ENCODE data around the gene NFKBIB.
A peak's percentile ranks its signal among the peaks of the same experiment; 100 is the strongest.
"Not testable (repeated sequence)": the region's sequence is repeated elsewhere in the genome, so short reads cannot be mapped to it uniquely, and the experiment has no call there.

NFKBIB gene

GRCh38 chr19:38931521-38931793, 31.7 kb downstream of the NFKBIB start:
- DNase-seq: no peak

DNA sequence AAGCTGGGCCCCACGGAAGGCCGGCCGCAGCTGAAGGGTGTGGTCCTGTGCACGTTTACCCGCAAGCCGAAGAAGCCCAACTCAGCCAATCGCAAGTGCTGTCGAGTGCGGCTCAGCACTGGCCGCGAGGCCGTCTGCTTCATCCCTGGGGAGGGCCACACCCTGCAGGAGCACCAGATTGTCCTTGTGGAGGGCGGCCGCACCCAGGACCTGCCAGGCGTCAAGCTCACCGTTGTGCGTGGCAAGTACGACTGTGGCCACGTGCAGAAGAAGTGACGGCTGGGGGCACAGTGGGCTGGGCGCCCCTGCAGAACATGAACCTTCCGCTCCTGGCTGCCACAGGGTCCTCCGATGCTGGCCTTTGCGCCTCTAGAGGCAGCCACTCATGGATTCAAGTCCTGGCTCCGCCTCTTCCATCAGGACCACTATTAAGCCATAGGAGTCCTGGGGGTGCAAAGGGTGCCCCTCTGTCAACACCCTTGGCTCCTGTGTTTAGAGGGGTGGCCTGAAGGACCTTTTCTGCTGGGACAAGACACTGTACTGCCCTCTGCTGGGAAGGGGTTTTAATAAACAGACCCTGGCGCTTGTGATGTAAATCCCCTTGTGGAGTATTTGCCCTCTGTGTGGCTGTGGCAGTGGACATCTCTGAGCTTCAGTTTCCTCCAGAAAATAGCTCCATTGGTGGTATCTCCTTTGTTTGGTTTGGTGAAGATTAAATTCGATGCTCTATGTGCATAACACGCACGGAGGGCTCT, 32.8 kb downstream of the NFKBIB start:
- no peak for DNase-seq

GRCh38 chr19:38933544-38933943, 33.8 kb downstream of the NFKBIB start:
- no peak for DNase-seq

DNA sequence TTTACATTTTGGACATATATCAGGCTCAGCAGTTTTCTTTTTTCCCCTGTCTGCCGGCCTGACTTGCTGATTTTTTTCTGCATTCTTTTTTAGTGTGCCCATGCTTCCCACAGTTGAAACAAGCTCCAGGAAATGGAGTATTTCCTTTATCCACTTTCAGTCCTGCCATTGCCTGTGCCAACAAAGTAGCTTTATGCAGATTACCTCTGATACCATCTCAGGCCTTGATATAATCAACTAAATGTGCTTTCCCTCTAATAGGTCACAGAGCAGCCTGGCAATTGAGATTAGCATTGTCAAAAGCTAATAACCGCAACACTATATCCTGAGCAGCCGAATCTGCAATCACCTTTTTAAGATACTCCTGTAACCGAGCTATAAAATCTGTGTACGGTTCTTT, 40.2 kb downstream of the NFKBIB start:
- DNase-seq: no peak

GRCh38 chr19:38941466-38941865, 41.7 kb downstream of the NFKBIB start:
- DNase-seq: not testable (repeated sequence)

DNA sequence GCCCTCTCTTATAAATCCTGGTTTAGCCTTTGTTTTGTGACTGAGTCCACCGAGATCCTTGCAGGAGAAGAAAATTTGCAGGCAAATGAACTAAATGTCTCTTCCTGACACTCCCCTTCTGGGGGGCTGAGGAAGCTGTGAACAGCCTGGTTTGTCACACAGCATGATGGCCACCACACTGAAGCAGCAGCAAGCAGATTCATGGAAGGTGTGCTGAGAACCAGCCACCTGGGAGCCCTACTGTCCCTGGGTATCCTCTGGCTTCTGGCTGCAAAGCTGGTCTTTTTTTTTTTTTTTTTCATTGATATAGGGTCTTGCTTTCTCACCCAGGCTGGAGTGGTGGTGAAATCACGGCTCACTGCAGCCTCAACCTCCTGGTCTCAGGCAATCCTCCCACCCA, 42.2 kb downstream of the NFKBIB start:
- DNase-seq: no peak

- DNase-seq: no peak
These were observed 42.9 kb downstream of the NFKBIB start for GRCh38 chr19:38942471-38943181.

GRCh38 chr19:38944981-38945506, 45.3 kb downstream of the NFKBIB start:
- DNase-seq: no peak

- DNase-seq: no peak
These were observed 45.9 kb downstream of the NFKBIB start for GRCh38 chr19:38945562-38946228.

DNA sequence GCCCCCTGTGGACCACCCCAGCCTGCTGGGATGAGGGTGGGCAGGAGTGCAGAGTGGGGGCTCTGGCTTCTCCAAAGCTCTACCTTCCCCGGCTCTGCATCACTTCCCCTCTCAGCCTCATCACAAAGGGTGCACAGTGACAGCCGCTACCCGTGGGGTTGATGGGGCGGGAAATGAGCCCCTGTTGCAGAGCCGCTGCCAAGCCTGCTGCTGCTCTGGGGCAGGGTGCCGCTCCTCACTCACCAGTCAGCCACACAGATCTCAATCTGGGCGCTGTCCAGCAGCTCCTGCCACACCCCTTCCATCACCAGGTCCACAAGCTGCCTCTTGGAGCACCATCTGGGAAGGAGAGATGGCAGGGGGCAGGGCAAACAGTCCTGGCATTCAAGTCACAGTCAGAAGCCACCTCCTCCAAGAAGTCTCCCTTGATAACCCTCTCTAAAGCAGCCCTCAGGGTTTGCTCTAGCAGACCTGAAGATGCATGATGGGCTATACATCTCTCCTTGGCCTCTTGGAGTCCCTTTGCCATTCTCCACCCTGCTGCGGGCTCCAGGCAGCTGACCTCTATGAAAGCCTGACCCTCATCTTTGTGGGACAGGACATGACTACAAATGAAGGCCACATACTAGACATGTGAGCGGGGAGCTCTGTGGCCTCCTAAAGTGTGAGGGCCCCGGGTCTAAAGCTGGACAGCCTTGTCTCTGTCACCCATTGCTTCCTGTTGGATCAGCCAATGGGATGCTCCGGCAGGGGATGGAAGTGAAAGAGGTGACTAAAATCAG, 46.7 kb downstream of the NFKBIB start:
- no peak for DNase-seq

GRCh38 chr19:38949580-38950367, 50.0 kb downstream of the NFKBIB start:
- peak; percentile 91 for DNase-seq

DNA sequence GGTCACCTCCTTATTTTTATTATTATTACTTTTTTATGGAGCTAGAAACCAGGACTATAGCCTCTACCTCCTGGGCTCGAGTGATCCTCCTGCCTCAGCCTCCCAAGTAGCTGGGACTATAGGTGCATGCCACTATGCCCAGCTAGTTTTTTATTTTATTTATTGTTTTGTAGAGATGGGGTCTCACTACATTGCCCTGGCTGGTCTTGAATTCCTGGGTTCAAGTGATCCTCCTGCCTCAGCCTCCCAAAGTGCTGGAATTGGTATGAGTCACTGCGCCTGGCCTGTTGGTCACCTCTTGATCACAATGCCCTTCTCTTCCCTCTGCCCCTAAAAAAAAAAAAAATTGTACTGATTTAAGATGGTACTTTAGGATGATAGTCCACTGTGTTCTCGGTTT, 51.4 kb downstream of the NFKBIB start:
- DNase-seq: no peak

- peak; percentile 19 for DNase-seq
These were observed 52.8 kb downstream of the NFKBIB start for GRCh38 chr19:38952395-38953165.

GRCh38 chr19:38953677-38954076, 53.9 kb downstream of the NFKBIB start:
- DNase-seq: no peak

GRCh38 chr19:38956264-38956663, 56.5 kb downstream of the NFKBIB start:
- no peak for DNase-seq

- DNase-seq: no peak
These were observed 58.5 kb downstream of the NFKBIB start for GRCh38 chr19:38958301-38958700.
